ENCODE data around the gene IL1RAP.
"Not testable (repeated sequence)": the region's sequence is repeated elsewhere in the genome, so short reads cannot be mapped to it uniquely, and the experiment has no call there.

The IL1RAP gene

GRCh38 chr3:190676481-190676880, 162.6 kb downstream of the IL1RAP start:
- H3K36me3 ChIP-seq: no peaks in the 10 kb centered on the region
- H3K27ac ChIP-seq: no peak overlapping the region
- no peak for TF ChIP-seq Cebpa-rat (IDR thresholded peaks at IDR 0.05)
- peaks cover 7 to 20% (median 12%) of the 10 kb centered on the region in 11 experiments; a peak in 21 of 22 replicates for H3K9me3 ChIP-seq (replicated peaks in 1 of 11)
- H4K20me1 ChIP-seq: no peaks in the 10 kb centered on the region
- no peaks in the 10 kb centered on the region for H3K4me1 ChIP-seq
- H3K27me3 ChIP-seq: no peaks in the 10 kb centered on the region
- no peak overlapping the region for H3K4me2 ChIP-seq
- no peak overlapping the region for H3K4me3 ChIP-seq
- no peak overlapping the region for H3K9ac ChIP-seq

GRCh38 chr3:190677001-190677400, 163.1 kb downstream of the IL1RAP start:
- peaks cover 7 to 20% (median 12%) of the 10 kb centered on the region in 11 experiments; a peak in 21 of 22 replicates for H3K9me3 ChIP-seq (replicated peaks in 1 of 11)
- no peak overlapping the region for H3K9ac ChIP-seq
- no peak overlapping the region for H3K4me3 ChIP-seq
- no peak for TF ChIP-seq Cebpa-rat (IDR thresholded peaks at IDR 0.05)
- H3K27ac ChIP-seq: no peak overlapping the region
- no peaks in the 10 kb centered on the region for H3K36me3 ChIP-seq
- H3K27me3 ChIP-seq: no peaks in the 10 kb centered on the region
- H4K20me1 ChIP-seq: no peaks in the 10 kb centered on the region
- no peak overlapping the region for H3K4me2 ChIP-seq
- H3K4me1 ChIP-seq: no peaks in the 10 kb centered on the region

GRCh38 chr3:190677868-190678267, 164.0 kb downstream of the IL1RAP start:
- not testable (repeated sequence) for H3K36me3 ChIP-seq, H3K9ac ChIP-seq, H4K20me1 ChIP-seq, H3K4me2 ChIP-seq, H3K4me3 ChIP-seq, H3K27ac ChIP-seq, H3K27me3 ChIP-seq, H3K4me1 ChIP-seq
- peaks cover 7 to 20% (median 12%) of the 10 kb centered on the region in 11 experiments; a peak in 21 of 22 replicates for H3K9me3 ChIP-seq (replicated peaks in 1 of 11)

GRCh38 chr3:190680691-190681090, 166.8 kb downstream of the IL1RAP start:
- Histone ChIP-seq H3K27ac (no peak overlapping the region), H3K27me3 (no peaks in the 10 kb centered on the region), H3K36me3 (no peaks in the 10 kb centered on the region), H3K4me1 (no peaks in the 10 kb centered on the region), H4K20me1 (no peaks in the 10 kb centered on the region), H3K4me2 (no peak overlapping the region), H3K4me3 (no peak overlapping the region), H3K9me3 (replicated peaks in 1 of 11) (peaks cover 7 to 20% (median 12%) of the 10 kb centered on the region in 11 experiments; a peak in 21 of 22 replicates), H3K9ac (no peak overlapping the region)
- no peak for TF ChIP-seq Cebpa-rat (IDR thresholded peaks at IDR 0.05)

- Histone ChIP-seq H3K4me2 (no peak overlapping the region), H3K9me3 (replicated peaks in 1 of 11) (no peaks in the 10 kb centered on the region), H3K36me3 (no peaks in the 10 kb centered on the region), H3K9ac (no peak overlapping the region), H3K27me3 (no peaks in the 10 kb centered on the region), H3K4me1 (no peaks in the 10 kb centered on the region), H3K27ac (no peak overlapping the region), H3K4me3 (no peak overlapping the region), H4K20me1 (no peaks in the 10 kb centered on the region)
- TF ChIP-seq Cebpa-rat (IDR thresholded peaks at IDR 0.05): no peak
Measured at GRCh38 chr3:190684776-190685175, 170.9 kb downstream of the IL1RAP start.

GRCh38 chr3:190686011-190686410, 172.1 kb downstream of the IL1RAP start:
- H3K27ac ChIP-seq: no peak overlapping the region

GRCh38 chr3:190690246-190690645, 176.4 kb downstream of the IL1RAP start:
- H3K27ac ChIP-seq: no peak overlapping the region
- H3K4me1 ChIP-seq: no peaks in the 10 kb centered on the region
- H3K9ac ChIP-seq: no peak overlapping the region
- no peaks in the 10 kb centered on the region for H3K27me3 ChIP-seq
- H4K20me1 ChIP-seq: no peaks in the 10 kb centered on the region
- H3K4me3 ChIP-seq: no peak overlapping the region
- no peaks in the 10 kb centered on the region for H3K9me3 ChIP-seq (replicated peaks in 1 of 11)
- TF ChIP-seq Cebpa-rat (IDR thresholded peaks at IDR 0.05): no peak
- no peak overlapping the region for H3K4me2 ChIP-seq
- H3K36me3 ChIP-seq: no peaks in the 10 kb centered on the region

More at GRCh38 chr3:190686011-190686410, 172.1 kb downstream of the IL1RAP start:
- Histone ChIP-seq H4K20me1 (no peaks in the 10 kb centered on the region), H3K9ac (no peak overlapping the region), H3K4me1 (no peaks in the 10 kb centered on the region), H3K9me3 (replicated peaks in 1 of 11) (no peaks in the 10 kb centered on the region), H3K4me2 (no peak overlapping the region), H3K4me3 (no peak overlapping the region), H3K27me3 (no peaks in the 10 kb centered on the region), H3K36me3 (no peaks in the 10 kb centered on the region)
- no peak for TF ChIP-seq Cebpa-rat (IDR thresholded peaks at IDR 0.05)

GRCh38 chr3:190692256-190692655, 178.4 kb downstream of the IL1RAP start:
- H3K4me1 ChIP-seq: peaks cover 0 to 5% (median under 1%) of the 10 kb centered on the region in 10 experiments; a peak in 7 of 20 replicates

GRCh38 chr3:190694335-190695001, 180.6 kb downstream of the IL1RAP start:
- Histone ChIP-seq H3K9me3 (replicated peaks in 1 of 11) (peaks cover 0 to 4% (median 0%) of the 10 kb centered on the region in 11 experiments; a peak in 1 of 22 replicates), H3K36me3 (no peaks in the 10 kb centered on the region), H3K4me1 (peaks cover 8 to 18% (median 11%) of the 10 kb centered on the region in 10 experiments), H3K4me3 (no peak overlapping the region), H3K9ac (no peak overlapping the region), H3K27ac (no peak overlapping the region), H3K4me2 (no peak overlapping the region), H4K20me1 (no peaks in the 10 kb centered on the region), H3K27me3 (no peaks in the 10 kb centered on the region)
- TF ChIP-seq Cebpa-rat (IDR thresholded peaks at IDR 0.05): no peak

More at GRCh38 chr3:190692256-190692655, 178.4 kb downstream of the IL1RAP start:
- H3K9ac ChIP-seq: no peak overlapping the region
- H3K4me2 ChIP-seq: no peak overlapping the region
- H3K27me3 ChIP-seq: no peaks in the 10 kb centered on the region
- H3K9me3 ChIP-seq (replicated peaks in 1 of 11): no peaks in the 10 kb centered on the region
- no peak for TF ChIP-seq Cebpa-rat (IDR thresholded peaks at IDR 0.05)
- no peak overlapping the region for H3K4me3 ChIP-seq
- H3K36me3 ChIP-seq: no peaks in the 10 kb centered on the region
- no peaks in the 10 kb centered on the region for H4K20me1 ChIP-seq
- no peak overlapping the region for H3K27ac ChIP-seq

- no peaks in the 10 kb centered on the region for H3K27me3 ChIP-seq
- H3K27ac ChIP-seq: no peak overlapping the region
- no peak overlapping the region for H3K9ac ChIP-seq
- no peaks in the 10 kb centered on the region for H3K36me3 ChIP-seq
- H3K4me3 ChIP-seq: no peak overlapping the region
- no peaks in the 10 kb centered on the region for H4K20me1 ChIP-seq
- peaks cover 0 to 11% (median 0%) of the 10 kb centered on the region in 11 experiments; a peak in 3 of 22 replicates for H3K9me3 ChIP-seq (replicated peaks in 1 of 11)
- no peak for TF ChIP-seq Cebpa-rat (IDR thresholded peaks at IDR 0.05)
- H3K4me1 ChIP-seq: peaks cover 8 to 18% (median 11%) of the 10 kb centered on the region in 10 experiments
- no peak overlapping the region for H3K4me2 ChIP-seq
Measured at GRCh38 chr3:190695225-190695624, 181.3 kb downstream of the IL1RAP start.
